GM10266 (cell line): ENCODE measurements around the gene PIEZO1.

Source experiments
- DNase-seq: peaks from one replicate; pipeline ENCODE4 v3.0.0; 2012; ENCODE audit errors: extremely low spot score
- TF ChIP-seq, protein P1 (sequence below): IDR thresholded peaks from 2 replicates; pipeline ENCODE4 v1.5.1; 2012; ENCODE audit warnings: mild to moderate bottlenecking, low read depth; ENCODE audit not compliant: control insufficient read depth, insufficient read depth; ENCODE audit errors: missing control alignments

PIEZO1 gene

DNA sequence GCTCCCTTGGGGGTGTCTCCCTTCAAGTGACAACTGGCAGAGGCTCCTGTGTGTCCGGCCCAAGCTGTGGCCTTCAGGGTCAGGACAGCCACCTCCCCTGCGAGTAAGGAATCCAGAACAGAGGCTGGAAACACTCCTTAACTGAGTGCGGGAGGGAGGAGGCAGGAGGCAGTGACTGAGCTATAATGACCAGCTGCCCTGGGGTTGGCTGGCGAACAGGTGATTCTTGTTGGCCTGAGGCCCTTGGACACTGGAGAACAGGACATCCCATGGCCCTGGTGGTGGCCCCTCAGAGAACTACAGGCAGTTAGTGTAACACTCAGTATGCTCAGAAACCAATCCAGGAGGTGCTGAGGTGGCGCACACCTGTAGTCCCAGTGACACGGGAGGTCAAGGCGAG is 89.3 kb downstream of the PIEZO1 start:
- TF ChIP-seq, protein P1, sequence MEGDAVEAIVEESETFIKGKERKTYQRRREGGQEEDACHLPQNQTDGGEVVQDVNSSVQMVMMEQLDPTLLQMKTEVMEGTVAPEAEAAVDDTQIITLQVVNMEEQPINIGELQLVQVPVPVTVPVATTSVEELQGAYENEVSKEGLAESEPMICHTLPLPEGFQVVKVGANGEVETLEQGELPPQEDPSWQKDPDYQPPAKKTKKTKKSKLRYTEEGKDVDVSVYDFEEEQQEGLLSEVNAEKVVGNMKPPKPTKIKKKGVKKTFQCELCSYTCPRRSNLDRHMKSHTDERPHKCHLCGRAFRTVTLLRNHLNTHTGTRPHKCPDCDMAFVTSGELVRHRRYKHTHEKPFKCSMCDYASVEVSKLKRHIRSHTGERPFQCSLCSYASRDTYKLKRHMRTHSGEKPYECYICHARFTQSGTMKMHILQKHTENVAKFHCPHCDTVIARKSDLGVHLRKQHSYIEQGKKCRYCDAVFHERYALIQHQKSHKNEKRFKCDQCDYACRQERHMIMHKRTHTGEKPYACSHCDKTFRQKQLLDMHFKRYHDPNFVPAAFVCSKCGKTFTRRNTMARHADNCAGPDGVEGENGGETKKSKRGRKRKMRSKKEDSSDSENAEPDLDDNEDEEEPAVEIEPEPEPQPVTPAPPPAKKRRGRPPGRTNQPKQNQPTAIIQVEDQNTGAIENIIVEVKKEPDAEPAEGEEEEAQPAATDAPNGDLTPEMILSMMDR: no peak
- no peak for DNase-seq

DNA sequence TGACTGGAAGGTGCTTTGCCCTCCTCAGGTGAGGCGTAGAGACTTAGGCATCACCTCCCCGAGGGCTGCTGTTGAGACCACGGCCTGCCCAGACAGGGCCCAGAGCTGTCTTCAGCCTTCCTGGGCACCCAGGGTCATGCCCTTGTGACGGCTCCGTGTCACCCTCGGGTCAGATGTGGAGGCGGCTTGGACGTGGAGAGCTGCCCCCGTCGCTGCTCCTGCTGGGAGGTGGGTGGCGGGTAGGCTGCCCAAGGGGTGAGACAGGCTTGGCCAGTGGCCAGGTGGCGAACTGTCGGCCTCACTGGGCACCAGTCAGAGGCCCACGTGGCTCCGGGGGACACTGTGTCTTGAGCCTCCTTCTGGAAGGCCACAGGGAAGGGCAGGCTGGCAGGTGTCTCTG is 89.8 kb downstream of the PIEZO1 start:
- no peak for DNase-seq
- TF ChIP-seq, protein P1: no peak

DNA sequence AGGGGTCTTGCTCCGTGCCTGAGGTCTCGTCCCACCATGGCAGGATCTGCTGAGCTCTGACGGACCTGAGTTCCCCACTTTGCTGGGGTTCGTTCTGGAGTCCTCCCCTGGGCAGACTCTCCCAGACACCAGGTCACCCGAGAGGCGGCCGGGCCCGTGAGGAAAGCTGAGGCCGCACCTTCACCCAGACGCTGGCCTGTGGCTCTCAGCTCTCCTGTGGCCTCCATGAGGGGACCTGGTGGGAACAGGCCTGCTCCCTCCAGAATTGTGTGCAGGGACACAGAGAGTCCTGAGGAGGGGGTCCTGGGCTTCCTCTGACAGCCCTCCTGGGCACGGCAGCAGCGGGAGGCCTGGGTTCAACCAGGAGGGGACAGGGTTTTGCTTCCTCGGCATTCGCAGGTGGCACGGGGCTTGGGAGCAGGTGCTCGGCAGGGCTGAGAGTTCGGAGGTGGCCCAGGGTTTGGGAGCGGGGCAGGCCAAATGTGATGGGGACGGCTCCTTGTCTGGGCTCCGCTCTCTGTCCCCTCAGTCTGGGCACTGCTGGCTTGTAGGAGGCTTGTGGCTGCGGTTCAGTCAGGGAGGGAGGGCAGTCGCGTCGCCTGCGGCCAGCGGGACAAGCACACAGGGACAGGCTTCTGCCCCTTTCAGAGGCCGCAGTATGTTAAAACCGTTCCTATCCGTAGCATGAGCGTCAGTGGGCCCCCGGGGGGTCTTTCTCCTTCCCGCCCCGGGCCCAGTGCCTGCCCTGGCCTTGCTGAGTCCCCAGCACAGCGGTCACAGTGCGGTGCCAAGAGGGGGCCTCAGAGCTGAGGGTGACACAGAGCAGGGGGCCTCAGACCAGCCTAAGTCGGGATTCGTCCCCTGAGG is 90.6 kb downstream of the PIEZO1 start:
- DNase-seq: no peak
- TF ChIP-seq, protein P1: no peak

DNA sequence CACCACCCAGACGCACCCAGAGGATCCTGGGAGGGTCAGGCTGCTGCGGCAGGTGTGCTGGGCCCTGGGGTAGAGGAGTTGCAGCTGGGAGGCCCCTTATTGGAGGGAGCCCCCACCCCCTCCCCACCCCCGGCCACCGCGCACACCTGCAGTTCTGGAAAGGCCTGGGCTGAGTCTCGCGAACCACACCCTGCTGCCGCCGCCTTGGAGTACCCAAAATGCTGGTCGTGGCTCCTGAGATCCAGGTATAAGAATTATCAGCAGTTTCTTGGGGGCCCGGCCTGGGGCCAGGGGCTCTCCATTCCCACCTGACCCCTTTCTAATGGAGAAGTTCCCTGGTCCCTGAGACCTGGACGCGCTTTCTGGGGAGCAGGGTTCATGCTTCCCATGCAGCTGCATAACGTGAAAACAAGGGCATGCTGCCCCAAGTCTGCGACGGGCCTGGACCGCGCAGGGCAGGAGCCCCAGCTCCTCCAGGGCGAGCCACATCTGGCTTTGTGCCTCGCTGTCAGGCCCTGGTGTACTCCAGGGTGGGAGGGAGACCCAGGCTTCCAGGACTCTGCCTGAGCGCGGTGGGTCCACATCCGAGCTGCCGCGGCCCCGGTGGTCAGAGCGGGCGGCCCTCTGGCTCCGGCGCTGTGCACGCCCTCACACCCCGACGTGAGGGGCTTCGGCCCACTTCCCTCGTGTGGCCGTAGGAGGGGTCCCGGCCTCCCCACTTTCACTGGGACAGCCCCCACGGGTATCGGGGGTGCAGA is 91.4 kb downstream of the PIEZO1 start:
- no peak for DNase-seq
- TF ChIP-seq, protein P1: no peak

DNA sequence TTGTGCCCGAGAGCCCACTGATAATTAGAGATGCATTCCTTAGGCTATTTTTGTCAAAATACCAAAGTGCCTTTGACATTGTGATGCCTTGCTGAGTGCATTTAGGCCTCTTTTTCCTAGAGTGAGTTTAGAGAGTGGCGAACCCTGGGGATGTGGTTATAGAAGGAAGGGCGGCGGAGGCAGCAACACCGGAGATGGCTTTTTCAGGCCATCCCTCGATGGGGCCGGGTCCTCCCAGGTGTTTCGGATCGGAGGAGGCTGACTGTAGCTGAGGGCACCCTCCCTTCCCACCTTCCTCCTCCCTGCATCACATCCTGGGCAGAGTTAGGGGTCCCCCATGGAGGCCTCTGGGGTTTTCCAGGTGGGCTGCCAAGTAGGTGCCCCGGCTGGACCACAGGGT is 92.2 kb downstream of the PIEZO1 start:
- TF ChIP-seq, protein P1: no peak
- no peak for DNase-seq

DNA sequence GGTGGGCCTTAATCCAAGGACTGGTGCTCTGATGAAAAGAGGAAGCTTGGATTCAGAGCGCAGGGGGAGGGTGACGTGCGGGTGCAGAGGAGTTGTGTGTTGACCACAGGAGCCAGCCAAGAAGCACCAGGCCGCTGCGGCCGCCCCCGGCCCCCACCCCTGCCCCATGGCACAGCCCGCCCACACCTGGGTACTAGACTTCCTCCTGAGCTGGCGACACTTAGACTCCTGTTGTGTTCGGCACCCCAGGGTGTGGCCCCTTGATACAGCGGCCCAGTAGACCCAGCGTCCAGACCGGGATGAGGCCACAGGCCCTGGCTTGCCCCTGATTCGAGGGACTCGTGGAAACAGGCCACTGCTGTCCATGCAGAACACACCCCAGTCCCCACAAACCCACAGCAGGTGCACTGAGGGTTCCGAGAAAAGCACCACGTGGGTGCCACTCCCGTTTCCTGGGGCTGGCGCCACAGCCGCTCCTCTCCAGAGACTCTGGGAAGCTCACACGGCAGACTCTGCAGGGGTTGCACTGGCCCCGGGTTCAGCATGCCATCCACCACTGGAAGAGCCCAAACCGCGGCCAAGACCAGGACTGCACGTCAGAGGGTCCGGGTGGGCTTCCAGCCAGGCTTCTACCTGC is 93.0 kb downstream of the PIEZO1 start:
- DNase-seq: no peak
- TF ChIP-seq, protein P1: no peak
